Measurements from ENCODE around the gene DCLK1. TPM values are rescaled to one million over a fixed set of nuclear protein-coding genes. Genes with fewer than 3 reads are reported as not detected.

The DCLK1 gene
- total RNA-seq, 4 donors from 2014 or later, result 10.0 to 41.1 (median 19.5) TPM

DNA sequence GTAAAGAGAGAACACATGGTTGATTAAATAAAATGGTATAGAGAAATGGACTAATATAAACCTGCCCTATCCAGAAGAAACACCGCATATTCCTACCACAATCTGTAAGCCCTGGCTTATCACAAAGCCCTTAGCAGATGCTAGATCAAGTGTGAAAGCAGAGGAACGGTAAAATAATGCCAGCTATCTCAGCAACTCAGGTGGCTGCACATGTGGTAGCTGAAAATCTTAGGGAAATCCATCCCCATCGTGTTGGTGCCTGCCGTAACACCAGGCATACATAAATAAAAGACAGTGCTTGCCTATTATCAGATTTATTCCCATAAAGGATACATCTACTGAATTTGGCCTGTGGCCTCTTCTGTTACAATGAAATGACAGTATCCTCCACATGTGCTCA is 350.6 kb downstream of the DCLK1 start:
- no peak for DNase-seq (ENCODE audit: low spot score in 2 of 2)
- intact Hi-C loops (cut with DNase I; ENCODE audit: low total_unique reads), result no loop called here
- H3K4me3 ChIP-seq (ENCODE audit: low read depth, poor library complexity, severe bottlenecking), result no peak overlapping the region
- whole genome bisulfite sequencing, 2 donors, result 71 to 73% methylated on average over 4 of the region's 4 CpGs
- TF ChIP-seq, protein P1, sequence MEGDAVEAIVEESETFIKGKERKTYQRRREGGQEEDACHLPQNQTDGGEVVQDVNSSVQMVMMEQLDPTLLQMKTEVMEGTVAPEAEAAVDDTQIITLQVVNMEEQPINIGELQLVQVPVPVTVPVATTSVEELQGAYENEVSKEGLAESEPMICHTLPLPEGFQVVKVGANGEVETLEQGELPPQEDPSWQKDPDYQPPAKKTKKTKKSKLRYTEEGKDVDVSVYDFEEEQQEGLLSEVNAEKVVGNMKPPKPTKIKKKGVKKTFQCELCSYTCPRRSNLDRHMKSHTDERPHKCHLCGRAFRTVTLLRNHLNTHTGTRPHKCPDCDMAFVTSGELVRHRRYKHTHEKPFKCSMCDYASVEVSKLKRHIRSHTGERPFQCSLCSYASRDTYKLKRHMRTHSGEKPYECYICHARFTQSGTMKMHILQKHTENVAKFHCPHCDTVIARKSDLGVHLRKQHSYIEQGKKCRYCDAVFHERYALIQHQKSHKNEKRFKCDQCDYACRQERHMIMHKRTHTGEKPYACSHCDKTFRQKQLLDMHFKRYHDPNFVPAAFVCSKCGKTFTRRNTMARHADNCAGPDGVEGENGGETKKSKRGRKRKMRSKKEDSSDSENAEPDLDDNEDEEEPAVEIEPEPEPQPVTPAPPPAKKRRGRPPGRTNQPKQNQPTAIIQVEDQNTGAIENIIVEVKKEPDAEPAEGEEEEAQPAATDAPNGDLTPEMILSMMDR (IDR thresholded peaks at IDR 0.05), result no peak
- no peak for TF ChIP-seq POLR2A (IDR thresholded peaks at IDR 0.05)

DNA sequence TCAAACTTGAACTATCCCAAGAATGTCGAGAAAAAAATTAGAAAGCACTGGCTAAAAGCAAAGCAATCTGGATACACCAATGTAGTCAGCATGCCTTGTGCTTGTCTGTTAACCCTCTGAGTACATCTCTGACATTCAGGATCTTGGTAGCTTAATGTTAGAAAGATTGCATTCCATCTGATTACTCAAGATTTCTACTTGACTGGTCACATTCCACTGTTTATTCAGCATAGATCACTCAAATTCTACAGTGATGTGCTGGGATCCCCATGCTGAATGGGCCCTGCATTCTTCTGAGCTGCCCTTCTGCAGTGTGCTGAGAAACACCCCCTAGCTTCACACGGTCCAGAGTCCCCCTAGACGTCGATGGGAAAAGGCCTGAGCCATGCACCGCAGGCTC is 359.3 kb downstream of the DCLK1 start:
- H3K4me3 ChIP-seq (ENCODE audit: low read depth, poor library complexity, severe bottlenecking), result no peak overlapping the region
- TF ChIP-seq POLR2A (IDR thresholded peaks at IDR 0.05), result no peak
- TF ChIP-seq, protein P1 (IDR thresholded peaks at IDR 0.05), result no peak
- DNase-seq (ENCODE audit: low spot score in 2 of 2), result no peak
- whole genome bisulfite sequencing, 2 donors, result 26 to 39% methylated on average over 5 of the region's 5 CpGs
- intact Hi-C loops (cut with DNase I; ENCODE audit: low total_unique reads), result no loop called here

DNA sequence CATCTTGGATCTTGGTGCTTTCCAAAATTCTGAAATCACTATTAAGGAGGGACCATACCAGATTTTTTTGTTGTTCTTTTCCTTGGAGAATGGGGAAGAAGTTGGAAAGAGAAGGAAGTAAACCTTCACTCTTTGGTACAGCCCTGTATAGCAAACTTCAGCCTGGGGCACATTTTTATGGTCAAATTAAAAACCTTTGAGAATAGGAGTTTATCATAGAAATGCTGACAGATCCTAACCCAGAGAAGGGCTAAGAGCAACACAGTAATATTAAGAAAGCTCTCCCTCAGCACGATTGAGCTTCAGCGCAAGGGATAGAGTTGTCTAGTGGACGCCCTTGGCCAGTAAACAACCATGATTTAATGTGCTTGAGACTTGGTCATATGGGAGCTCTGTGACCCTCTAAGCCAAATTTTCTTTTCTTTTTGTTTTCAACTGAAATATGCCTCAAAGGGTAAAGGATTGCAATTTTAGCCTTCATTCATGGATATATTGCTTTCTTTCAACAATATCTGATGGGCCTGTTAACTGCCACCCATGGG is 360.4 kb downstream of the DCLK1 start:
- no peak for DNase-seq (ENCODE audit: low spot score in 2 of 2)
- intact Hi-C loops (cut with DNase I; ENCODE audit: low total_unique reads), result no loop called here
- 68 to 72% methylated on average over 3 of the region's 3 CpGs for WGBS, 2 donors

DNA sequence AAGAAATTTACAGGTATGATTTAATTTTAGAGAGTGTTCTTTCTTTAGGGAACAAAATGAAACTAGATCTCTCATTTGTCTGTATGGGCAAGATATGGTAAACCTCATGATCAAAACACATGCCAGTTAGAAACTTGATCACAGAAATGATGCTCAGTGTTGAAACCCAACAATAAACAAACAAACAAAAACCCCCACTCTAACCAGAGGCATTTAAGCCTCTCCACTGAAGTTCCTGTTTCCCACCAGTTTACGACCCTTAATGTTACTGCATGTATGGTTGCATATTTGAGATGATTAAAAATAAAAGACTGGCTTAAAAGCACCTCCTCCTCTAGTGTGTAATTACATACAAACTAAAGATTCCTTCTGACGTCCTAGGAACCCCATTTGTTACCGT is 361.4 kb downstream of the DCLK1 start:
- no peak overlapping the region for H3K4me3 ChIP-seq (ENCODE audit: low read depth, poor library complexity, severe bottlenecking)
- no peak for DNase-seq (ENCODE audit: low spot score in 2 of 2)
- WGBS, 2 donors, result 57 to 58% methylated on average over 3 of the region's 3 CpGs
- TF ChIP-seq POLR2A (IDR thresholded peaks at IDR 0.05), result no peak
- TF ChIP-seq, protein P1 (IDR thresholded peaks at IDR 0.05), result no peak
- intact Hi-C loops (cut with DNase I; ENCODE audit: low total_unique reads), result no loop called here

More for the DNA sequence above, 360.4 kb downstream of the DCLK1 start:
- no peak overlapping the region for H3K4me3 ChIP-seq (ENCODE audit: low read depth, poor library complexity, severe bottlenecking)
- TF ChIP-seq, protein P1 (IDR thresholded peaks at IDR 0.05), result no peak
- no peak for TF ChIP-seq POLR2A (IDR thresholded peaks at IDR 0.05)

DNA sequence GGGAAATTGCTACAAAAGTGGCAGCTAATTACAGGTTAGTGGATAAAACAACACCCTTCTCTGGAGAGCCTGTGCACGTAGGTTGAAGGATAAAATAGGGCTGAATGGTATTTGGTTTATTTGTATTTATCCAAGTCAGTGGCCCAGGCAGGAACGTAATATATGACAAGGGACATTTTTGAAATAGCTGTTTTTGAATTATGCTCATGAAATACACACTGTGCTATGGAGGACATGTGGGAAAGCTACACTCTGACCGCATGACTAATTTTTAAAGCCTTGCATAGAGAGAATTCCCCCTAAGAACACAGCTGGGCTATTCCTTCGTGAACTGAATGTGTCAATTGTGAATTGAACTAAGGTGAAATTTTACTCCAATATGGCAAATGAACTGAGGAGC is 362.6 kb downstream of the DCLK1 start:
- H3K4me3 ChIP-seq (ENCODE audit: low read depth, poor library complexity, severe bottlenecking), result no peak overlapping the region
- intact Hi-C loops (cut with DNase I; ENCODE audit: low total_unique reads), result no loop called here
- DNase-seq (ENCODE audit: low spot score in 2 of 2), result no peak
- TF ChIP-seq POLR2A (IDR thresholded peaks at IDR 0.05), result no peak
- TF ChIP-seq, protein P1 (IDR thresholded peaks at IDR 0.05), result no peak
- WGBS, 2 donors, result 66 to 71% methylated on average over 4 of the region's 4 CpGs

DNA sequence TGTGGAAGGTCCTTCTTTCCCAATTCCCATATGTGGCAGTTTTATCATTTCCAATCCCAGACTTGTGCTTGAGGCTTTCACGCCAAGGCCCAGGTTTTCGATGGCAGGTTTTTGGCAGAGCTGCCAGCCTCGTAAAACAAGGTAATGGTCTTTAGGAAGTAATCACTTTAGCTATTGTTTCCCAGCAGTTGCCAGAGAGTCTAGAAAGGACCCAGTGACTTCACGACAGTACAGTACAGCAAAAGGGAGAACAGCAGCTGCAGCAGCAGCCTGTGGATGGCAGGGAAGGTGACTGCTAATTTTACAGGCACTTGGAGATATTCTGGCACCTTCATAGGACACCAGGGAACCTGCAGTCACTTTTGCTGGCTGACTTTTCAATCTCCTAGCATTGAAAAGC is 363.1 kb downstream of the DCLK1 start:
- intact Hi-C loops (cut with DNase I; ENCODE audit: low total_unique reads), result no loop called here
- TF ChIP-seq, protein P1 (IDR thresholded peaks at IDR 0.05), result no peak
- no peak for TF ChIP-seq POLR2A (IDR thresholded peaks at IDR 0.05)
- 64 to 66% methylated on average over 4 of the region's 4 CpGs for WGBS, 2 donors
- DNase-seq (ENCODE audit: low spot score in 2 of 2), result no peak
- no peak overlapping the region for H3K4me3 ChIP-seq (ENCODE audit: low read depth, poor library complexity, severe bottlenecking)

Data from lower leg skin (tissue), 4 donors.